ENCODE data around the gene CEP135. TPM values are rescaled to one million over a fixed set of nuclear protein-coding genes. Genes with fewer than 3 reads are reported as not detected.

Gene CEP135
- total RNA-seq, 2 donors from 2014 or later: 1.6 to 1.8 TPM

DNA sequence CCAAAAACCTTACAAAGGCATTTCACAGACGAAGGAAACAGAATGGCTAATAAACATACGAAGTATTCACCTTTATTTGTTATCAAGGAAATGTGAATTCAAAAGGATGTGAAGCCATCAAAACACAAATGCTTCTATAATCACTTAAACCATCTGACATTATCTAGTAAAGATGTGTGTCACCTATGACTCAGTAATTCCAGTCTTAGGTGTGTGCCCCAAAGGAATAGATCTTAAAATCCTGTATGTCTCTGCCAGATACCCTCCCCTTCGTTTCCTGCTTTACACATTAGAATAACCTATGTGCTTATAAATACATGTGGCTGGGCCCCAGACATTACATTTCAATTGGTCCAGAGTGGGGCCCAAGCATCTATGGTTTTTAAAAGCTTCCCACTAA, 41.8 kb upstream of the CEP135 start:
- DNase-seq (ENCODE audit: low spot score): no peak
- Histone ChIP-seq H3K27me3 (no peaks in the 10 kb centered on the region), H3K9me3 (no peaks in the 10 kb centered on the region), H3K4me3 (no peak overlapping the region), H3K36me3 (peaks cover 38% of the 10 kb centered on the region), H3K4me1 (no peaks in the 10 kb centered on the region), H3K27ac (no peak overlapping the region)
- TF ChIP-seq, protein P1, sequence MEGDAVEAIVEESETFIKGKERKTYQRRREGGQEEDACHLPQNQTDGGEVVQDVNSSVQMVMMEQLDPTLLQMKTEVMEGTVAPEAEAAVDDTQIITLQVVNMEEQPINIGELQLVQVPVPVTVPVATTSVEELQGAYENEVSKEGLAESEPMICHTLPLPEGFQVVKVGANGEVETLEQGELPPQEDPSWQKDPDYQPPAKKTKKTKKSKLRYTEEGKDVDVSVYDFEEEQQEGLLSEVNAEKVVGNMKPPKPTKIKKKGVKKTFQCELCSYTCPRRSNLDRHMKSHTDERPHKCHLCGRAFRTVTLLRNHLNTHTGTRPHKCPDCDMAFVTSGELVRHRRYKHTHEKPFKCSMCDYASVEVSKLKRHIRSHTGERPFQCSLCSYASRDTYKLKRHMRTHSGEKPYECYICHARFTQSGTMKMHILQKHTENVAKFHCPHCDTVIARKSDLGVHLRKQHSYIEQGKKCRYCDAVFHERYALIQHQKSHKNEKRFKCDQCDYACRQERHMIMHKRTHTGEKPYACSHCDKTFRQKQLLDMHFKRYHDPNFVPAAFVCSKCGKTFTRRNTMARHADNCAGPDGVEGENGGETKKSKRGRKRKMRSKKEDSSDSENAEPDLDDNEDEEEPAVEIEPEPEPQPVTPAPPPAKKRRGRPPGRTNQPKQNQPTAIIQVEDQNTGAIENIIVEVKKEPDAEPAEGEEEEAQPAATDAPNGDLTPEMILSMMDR (IDR thresholded peaks at IDR 0.05): no peak

DNA sequence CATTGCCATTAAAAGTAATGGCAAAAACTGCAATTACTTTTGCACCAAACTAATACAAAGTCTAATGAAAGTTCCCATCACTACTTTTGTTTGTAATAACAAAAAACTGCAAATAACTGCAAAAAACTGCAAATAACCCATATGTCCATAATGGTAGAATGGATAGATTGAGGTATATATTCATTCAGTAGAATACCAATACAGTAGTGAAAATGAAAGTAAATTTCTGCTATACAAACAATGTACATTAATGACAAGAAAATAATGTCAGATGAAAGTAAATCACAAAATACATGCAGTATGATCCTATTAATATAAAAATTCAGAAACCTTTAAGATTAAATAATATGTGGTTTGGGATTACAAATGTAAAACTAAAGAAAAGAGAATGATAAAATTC, 41.3 kb upstream of the CEP135 start:
- no peak for DNase-seq (ENCODE audit: low spot score)
- Histone ChIP-seq H3K4me1 (no peaks in the 10 kb centered on the region), H3K27me3 (no peaks in the 10 kb centered on the region), H3K36me3 (peaks cover 34% of the 10 kb centered on the region), H3K9me3 (no peaks in the 10 kb centered on the region), H3K4me3 (no peak overlapping the region), H3K27ac (no peak overlapping the region)
- TF ChIP-seq, protein P1 (IDR thresholded peaks at IDR 0.05): no peak

DNA sequence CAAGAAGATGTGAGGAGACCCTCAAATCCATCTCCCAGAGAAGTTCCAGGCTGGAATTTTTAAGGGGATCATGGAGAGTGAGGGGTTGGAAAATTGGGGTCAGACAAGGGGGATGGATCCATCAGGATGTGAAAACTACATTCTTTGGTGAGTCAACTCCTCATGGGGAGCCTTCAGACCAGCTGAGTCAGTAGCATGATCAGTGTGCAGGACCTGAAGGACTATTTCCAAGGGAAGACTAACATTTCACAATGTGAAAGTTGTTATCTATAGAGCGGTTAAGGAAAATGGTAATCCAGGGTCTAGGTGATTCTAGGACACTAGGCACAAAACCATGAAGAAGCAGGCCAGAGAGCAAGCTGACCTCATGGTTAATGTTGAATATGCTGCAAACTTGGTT, 38.6 kb upstream of the CEP135 start:
- Histone ChIP-seq H3K4me1 (no peaks in the 10 kb centered on the region), H3K27ac (no peak overlapping the region), H3K27me3 (no peaks in the 10 kb centered on the region), H3K4me3 (no peak overlapping the region), H3K36me3 (peaks cover 8% of the 10 kb centered on the region), H3K9me3 (no peaks in the 10 kb centered on the region)
- no peak for DNase-seq (ENCODE audit: low spot score)
- TF ChIP-seq, protein P1 (IDR thresholded peaks at IDR 0.05): no peak

DNA sequence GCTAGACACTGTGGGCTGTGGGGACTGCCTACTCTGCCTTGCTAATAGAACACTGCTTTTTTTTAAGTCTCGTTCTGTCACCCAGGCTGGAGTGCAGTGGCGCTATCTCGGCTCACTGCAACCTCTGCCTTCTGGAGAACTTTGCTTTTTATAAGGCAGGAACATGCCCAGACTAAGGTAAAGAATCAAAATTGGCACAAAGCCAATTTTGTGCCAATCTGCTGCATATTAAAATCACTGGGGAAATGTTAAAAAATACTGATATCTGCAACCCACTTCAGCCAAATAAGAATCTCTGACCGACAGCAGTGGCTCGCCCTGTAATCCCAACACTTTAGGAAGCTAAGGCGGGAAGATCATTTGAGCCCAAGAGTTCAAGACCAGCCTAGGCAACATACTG, 36.5 kb upstream of the CEP135 start:
- no peaks in the 10 kb centered on the region for H3K36me3 ChIP-seq

DNA sequence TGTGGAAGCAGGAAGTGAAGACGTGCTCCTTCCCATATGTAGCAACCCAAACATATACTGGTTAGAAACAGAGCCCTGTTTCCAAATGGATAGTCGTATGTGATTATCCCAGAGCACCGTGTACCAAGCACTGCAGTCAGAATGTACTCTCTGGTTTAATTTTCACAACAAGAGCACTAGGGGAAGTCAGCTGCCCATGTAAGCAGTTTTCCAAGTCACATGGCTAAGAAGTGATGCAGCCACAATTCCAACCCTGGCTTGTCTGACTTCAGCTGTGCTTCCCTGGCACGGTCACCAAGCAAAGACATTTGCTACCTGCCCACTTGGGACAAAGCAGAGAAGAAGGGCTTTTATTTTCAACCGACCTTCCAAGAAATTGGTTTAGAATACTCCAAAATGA, 28.2 kb upstream of the CEP135 start:
- H3K4me3 ChIP-seq: no peak overlapping the region
- no peaks in the 10 kb centered on the region for H3K4me1 ChIP-seq
- H3K36me3 ChIP-seq: no peaks in the 10 kb centered on the region
- TF ChIP-seq, protein P1 (IDR thresholded peaks at IDR 0.05): no peak
- DNase-seq (ENCODE audit: low spot score): no peak
- no peak overlapping the region for H3K27ac ChIP-seq
- no peaks in the 10 kb centered on the region for H3K27me3 ChIP-seq
- no peaks in the 10 kb centered on the region for H3K9me3 ChIP-seq

More for the DNA sequence above, 36.5 kb upstream of the CEP135 start:
- DNase-seq (ENCODE audit: low spot score): no peak
- Histone ChIP-seq H3K27ac (no peak overlapping the region), H3K4me3 (no peak overlapping the region), H3K27me3 (no peaks in the 10 kb centered on the region), H3K4me1 (no peaks in the 10 kb centered on the region), H3K9me3 (no peaks in the 10 kb centered on the region)
- TF ChIP-seq, protein P1 (IDR thresholded peaks at IDR 0.05): no peak

DNA sequence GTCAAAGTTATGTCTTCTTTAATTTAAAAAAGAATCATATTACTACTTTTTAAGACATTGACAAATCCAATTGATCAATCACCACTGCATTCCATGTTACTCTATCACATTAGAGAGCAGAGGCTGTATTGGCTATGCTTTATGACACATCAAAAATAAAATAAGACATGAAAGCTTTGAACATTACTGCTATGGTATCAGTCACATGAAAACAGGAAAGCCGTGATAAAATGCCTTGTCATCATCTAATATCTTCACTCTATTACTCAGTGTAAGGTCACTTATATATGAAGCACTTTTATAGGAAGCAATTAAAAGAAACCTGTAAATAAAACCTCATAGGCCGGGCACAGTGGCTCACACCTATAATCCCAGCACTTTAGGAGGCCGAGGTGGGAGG, 27.7 kb upstream of the CEP135 start:
- H3K4me3 ChIP-seq: no peak overlapping the region
- no peak overlapping the region for H3K27ac ChIP-seq
- H3K27me3 ChIP-seq: no peaks in the 10 kb centered on the region
- H3K9me3 ChIP-seq: no peaks in the 10 kb centered on the region
- TF ChIP-seq, protein P1 (IDR thresholded peaks at IDR 0.05): no peak
- no peaks in the 10 kb centered on the region for H3K36me3 ChIP-seq
- no peaks in the 10 kb centered on the region for H3K4me1 ChIP-seq
- no peak for DNase-seq (ENCODE audit: low spot score)
